AG09309 (cell line): ENCODE data around the gene PPP2R5B.

Experiments
- DNase-seq: peaks from one replicate; pipeline ENCODE4 v3.0.0-alpha.2; 2010; ENCODE audit warnings: low read depth
- H3K4me3 ChIP-seq: 2 replicates; pipeline ENCODE4 v1.5.1; 2011; ENCODE audit warnings: mild to moderate bottlenecking, low read depth, low read length, moderate library complexity; ENCODE audit not compliant: control insufficient read depth
- CTCF ChIP-seq: IDR thresholded peaks from 2 replicates; pipeline ENCODE4 v1.5.1; 2011; ENCODE audit warnings: mild to moderate bottlenecking, low read depth, low read length, inconsistent platforms; ENCODE audit not compliant: insufficient read depth, control insufficient read depth; ENCODE audit errors: missing control alignments

Gene PPP2R5B

GRCh38 chr11:64893194-64894069 lies 31.1 kb upstream of the PPP2R5B start:
- H3K4me3 ChIP-seq, result no peak overlapping the region
- TF ChIP-seq CTCF, result no peak
- DNase-seq, result no peak

- no peak overlapping the region for H3K4me3 ChIP-seq
- no peak for DNase-seq
- peak; percentile 93 for TF ChIP-seq CTCF
These were observed 30.2 kb upstream of the PPP2R5B start for GRCh38 chr11:64894070-64894811.

GRCh38 chr11:64894812-64895452 lies 29.6 kb upstream of the PPP2R5B start:
- no peak for TF ChIP-seq CTCF
- no peak overlapping the region for H3K4me3 ChIP-seq

GRCh38 chr11:64896448-64897022 lies 28.0 kb upstream of the PPP2R5B start:
- no peak for TF ChIP-seq CTCF
- H3K4me3 ChIP-seq, result no peak overlapping the region
- no peak for DNase-seq

More at GRCh38 chr11:64894812-64895452, 29.6 kb upstream of the PPP2R5B start:
- DNase-seq, result no peak

GRCh38 chr11:64897381-64898075 lies 27.0 kb upstream of the PPP2R5B start:
- no peak for DNase-seq
- TF ChIP-seq CTCF, result no peak
- H3K4me3 ChIP-seq, result no peak overlapping the region

- DNase-seq, result no peak
- H3K4me3 ChIP-seq, result no peak overlapping the region
- no peak for TF ChIP-seq CTCF
These were observed 26.4 kb upstream of the PPP2R5B start for GRCh38 chr11:64898076-64898445.
